Activated CD4-positive, alpha-beta T cell treated with anti-CD3 and anti-CD28 coated beads, Interleukin-2, amount 10 ng/mL, durations not matched to agents 24 days and 14 days (primary cell): Measurements from ENCODE around the gene SLC22A2. TPM values are rescaled to one million over a fixed set of nuclear protein-coding genes. Genes with fewer than 3 reads are reported as not detected.
"Not testable (repeated sequence)": the region's sequence is repeated elsewhere in the genome, so short reads cannot be mapped to it uniquely, and the experiment has no call there.

Experiments used
- DNase-seq: peaks from one replicate; pipeline ENCODE4 v3.0.0; 2022
- H3K27ac Mint-ChIP-seq: one replicate; pipeline ENCODE4 v1.8.0; 2022; ENCODE audit warnings: mild to moderate bottlenecking, mixed read lengths
- H3K27me3 Mint-ChIP-seq: one replicate; pipeline ENCODE4 v1.8.0; 2022; ENCODE audit warnings: mixed read lengths
- H3K36me3 Mint-ChIP-seq: one replicate; pipeline ENCODE4 v1.8.0; 2022; ENCODE audit warnings: low read depth, mild to moderate bottlenecking, mixed read lengths
- H3K4me1 Mint-ChIP-seq: one replicate; pipeline ENCODE4 v1.8.0; 2021; ENCODE audit warnings: mixed read lengths
- H3K4me3 Mint-ChIP-seq: one replicate; pipeline ENCODE4 v1.8.0; 2022; ENCODE audit warnings: mild to moderate bottlenecking, moderate library complexity, mixed read lengths
- H3K9me3 Mint-ChIP-seq: one replicate; pipeline ENCODE4 v1.8.0; 2021; ENCODE audit warnings: mixed read lengths
- intact Hi-C: fragments of 100-400 bp; cut with micrococcal nuclease; formaldehyde crosslinking; loops from one replicate; pipeline ENCODE4 v1.15.1; 2023
- total RNA-seq: library from RNA; stranded (reverse); gene quantifications from 2 replicates; pipeline ENCODE4 v1.2.3, GENCODE V29; 2022

SLC22A2 gene
- not detected in 2 replicates for total RNA-seq

- no peaks in the 10 kb centered on the region for H3K9me3 Mint-ChIP-seq
- no peak within 1 kb of the TSS for H3K27ac Mint-ChIP-seq
- no peaks in the 10 kb centered on the region for H3K4me1 Mint-ChIP-seq
- intact Hi-C loops = no loop called here
- no peak for DNase-seq
- no peak within 1 kb of the TSS for H3K4me3 Mint-ChIP-seq
- H3K27me3 Mint-ChIP-seq = peaks cover 2% of the 10 kb centered on the region
- H3K36me3 Mint-ChIP-seq = no peaks in the 10 kb centered on the region
These were observed at the start of gene SLC22A2 for GRCh38 chr6:160258346-160259142. Gene SLC22A2, minus strand, starts transcription at chr6:160258821. Its CDS starts 64 bp downstream, at chr6:160258757.

- no peak for DNase-seq
- intact Hi-C loops = no loop called here
- Mint-ChIP-seq H3K4me3 (no peak overlapping the region), H3K4me1 (no peaks in the 10 kb centered on the region), H3K27ac (no peak overlapping the region), H3K36me3 (no peaks in the 10 kb centered on the region), H3K9me3 (peaks cover 1% of the 10 kb centered on the region), H3K27me3 (peaks cover 7% of the 10 kb centered on the region)
These were observed 47.5 kb upstream of the SLC22A2 start for GRCh38 chr6:160305926-160306713.

GRCh38 chr6:160303806-160304205 lies 45.2 kb upstream of the SLC22A2 start:
- intact Hi-C loops = no loop called here
- H3K36me3 Mint-ChIP-seq = no peaks in the 10 kb centered on the region
- no peak overlapping the region for H3K27ac Mint-ChIP-seq
- H3K4me1 Mint-ChIP-seq = no peaks in the 10 kb centered on the region
- peaks cover 6% of the 10 kb centered on the region for H3K27me3 Mint-ChIP-seq
- no peaks in the 10 kb centered on the region for H3K9me3 Mint-ChIP-seq
- H3K4me3 Mint-ChIP-seq = no peak overlapping the region
- no peak for DNase-seq

- H3K4me3 Mint-ChIP-seq, H3K27ac Mint-ChIP-seq, intact Hi-C loops, H3K27me3 Mint-ChIP-seq, H3K4me1 Mint-ChIP-seq, H3K9me3 Mint-ChIP-seq, DNase-seq, H3K36me3 Mint-ChIP-seq: not testable (repeated sequence)
These were observed 43.9 kb upstream of the SLC22A2 start for GRCh38 chr6:160302431-160303082.

GRCh38 chr6:160301339-160301738 lies 42.7 kb upstream of the SLC22A2 start:
- Mint-ChIP-seq H3K27me3 (peaks cover 1% of the 10 kb centered on the region), H3K4me1 (no peaks in the 10 kb centered on the region), H3K9me3 (no peaks in the 10 kb centered on the region), H3K27ac (no peak overlapping the region), H3K36me3 (no peaks in the 10 kb centered on the region), H3K4me3 (no peak overlapping the region)
- no peak for DNase-seq
- intact Hi-C loops = no loop called here

- DNase-seq = no peak
- Mint-ChIP-seq H3K4me3 (no peak overlapping the region), H3K27ac (no peak overlapping the region), H3K36me3 (no peaks in the 10 kb centered on the region), H3K27me3 (no peaks in the 10 kb centered on the region), H3K9me3 (no peaks in the 10 kb centered on the region), H3K4me1 (no peaks in the 10 kb centered on the region)
- intact Hi-C loops = no loop called here
These were observed 41.6 kb upstream of the SLC22A2 start for GRCh38 chr6:160300076-160300695.

GRCh38 chr6:160299559-160299958 lies 40.9 kb upstream of the SLC22A2 start:
- H3K4me1 Mint-ChIP-seq = no peaks in the 10 kb centered on the region
- intact Hi-C loops = no loop called here
- no peaks in the 10 kb centered on the region for H3K36me3 Mint-ChIP-seq
- no peak overlapping the region for H3K4me3 Mint-ChIP-seq
- no peaks in the 10 kb centered on the region for H3K9me3 Mint-ChIP-seq
- H3K27ac Mint-ChIP-seq = no peak overlapping the region
- no peak for DNase-seq
- H3K27me3 Mint-ChIP-seq = no peaks in the 10 kb centered on the region

GRCh38 chr6:160298121-160298520 lies 39.5 kb upstream of the SLC22A2 start:
- Mint-ChIP-seq H3K4me3 (no peak overlapping the region), H3K27ac (no peak overlapping the region), H3K4me1 (no peaks in the 10 kb centered on the region), H3K9me3 (no peaks in the 10 kb centered on the region), H3K27me3 (no peaks in the 10 kb centered on the region), H3K36me3 (no peaks in the 10 kb centered on the region)
- DNase-seq = no peak
- intact Hi-C loops = no loop called here

GRCh38 chr6:160297310-160297709 lies 38.7 kb upstream of the SLC22A2 start:
- Mint-ChIP-seq H3K4me1 (no peaks in the 10 kb centered on the region), H3K9me3 (no peaks in the 10 kb centered on the region), H3K27ac (no peak overlapping the region), H3K27me3 (no peaks in the 10 kb centered on the region), H3K36me3 (no peaks in the 10 kb centered on the region), H3K4me3 (no peak overlapping the region)
- DNase-seq = no peak
- intact Hi-C loops = no loop called here

- Mint-ChIP-seq H3K27ac (no peak overlapping the region), H3K4me3 (no peak overlapping the region), H3K27me3 (no peaks in the 10 kb centered on the region), H3K9me3 (no peaks in the 10 kb centered on the region), H3K4me1 (no peaks in the 10 kb centered on the region), H3K36me3 (no peaks in the 10 kb centered on the region)
- intact Hi-C loops = no loop called here
- DNase-seq = no peak
These were observed 35.2 kb upstream of the SLC22A2 start for GRCh38 chr6:160293844-160294243.

- H3K4me3 Mint-ChIP-seq = no peak overlapping the region
- peaks cover 19% of the 10 kb centered on the region for H3K27me3 Mint-ChIP-seq
- H3K36me3 Mint-ChIP-seq = no peaks in the 10 kb centered on the region
- no peak overlapping the region for H3K27ac Mint-ChIP-seq
- intact Hi-C loops = no loop called here
- H3K9me3 Mint-ChIP-seq = no peaks in the 10 kb centered on the region
- peak; percentile 26 for DNase-seq
- no peaks in the 10 kb centered on the region for H3K4me1 Mint-ChIP-seq
These were observed 27.0 kb upstream of the SLC22A2 start for GRCh38 chr6:160285541-160286105.

- Mint-ChIP-seq H3K4me3 (no peak overlapping the region), H3K9me3 (no peaks in the 10 kb centered on the region), H3K36me3 (no peaks in the 10 kb centered on the region), H3K27me3 (peaks cover 19% of the 10 kb centered on the region), H3K27ac (no peak overlapping the region), H3K4me1 (no peaks in the 10 kb centered on the region)
- intact Hi-C loops = no loop called here
- no peak for DNase-seq
These were observed 26.0 kb upstream of the SLC22A2 start for GRCh38 chr6:160284575-160284974.

GRCh38 chr6:160282444-160282843 lies 23.8 kb upstream of the SLC22A2 start:
- no peak for DNase-seq
- Mint-ChIP-seq H3K4me3 (no peak overlapping the region), H3K27me3 (peaks cover 19% of the 10 kb centered on the region), H3K4me1 (no peaks in the 10 kb centered on the region), H3K9me3 (no peaks in the 10 kb centered on the region), H3K27ac (no peak overlapping the region), H3K36me3 (no peaks in the 10 kb centered on the region)
- intact Hi-C loops = no loop called here
